LoVo (cell line): ENCODE data around the gene HOXB3.
"Not testable (repeated sequence)": the region's sequence is repeated elsewhere in the genome, so short reads cannot be mapped to it uniquely, and the experiment has no call there.

Experiments used
- DNase-seq: peaks from one replicate; pipeline ENCODE4 v3.0.0-alpha.2; 2016; ENCODE audit warnings: low spot score

The HOXB3 gene

GRCh38 chr17:48526608-48527546 lies 63.2 kb downstream of the HOXB3 start:
- no peak for DNase-seq

- DNase-seq, result no peak
Measured at GRCh38 chr17:48523010-48523409, 67.0 kb downstream of the HOXB3 start.

GRCh38 chr17:48522031-48522653 lies 67.9 kb downstream of the HOXB3 start:
- DNase-seq, result no peak

GRCh38 chr17:48520631-48521079 lies 69.4 kb downstream of the HOXB3 start:
- DNase-seq, result no peak

- no peak for DNase-seq
Measured at GRCh38 chr17:48519427-48519826, 70.6 kb downstream of the HOXB3 start.

GRCh38 chr17:48517478-48517877 lies 72.6 kb downstream of the HOXB3 start:
- DNase-seq, result no peak

GRCh38 chr17:48515925-48516900 lies 73.8 kb downstream of the HOXB3 start:
- DNase-seq, result no peak

GRCh38 chr17:48514477-48514876 lies 75.6 kb downstream of the HOXB3 start:
- no peak for DNase-seq

GRCh38 chr17:48513666-48514455 lies 76.2 kb downstream of the HOXB3 start:
- no peak for DNase-seq

- DNase-seq, result no peak
Measured at GRCh38 chr17:48513097-48513496, 76.9 kb downstream of the HOXB3 start.

- no peak for DNase-seq
Measured at GRCh38 chr17:48510761-48511604, 79.1 kb downstream of the HOXB3 start.

- DNase-seq, result no peak
Measured at GRCh38 chr17:48510381-48510760, 79.7 kb downstream of the HOXB3 start.

- not testable (repeated sequence) for DNase-seq
Measured at GRCh38 chr17:48509708-48510107, 80.3 kb downstream of the HOXB3 start.

- no peak for DNase-seq
Measured at GRCh38 chr17:48506246-48506645, 83.8 kb downstream of the HOXB3 start.

- DNase-seq, result peak; percentile 66
Measured at GRCh38 chr17:48505788-48506187, 84.3 kb downstream of the HOXB3 start.

- no peak for DNase-seq
Measured at GRCh38 chr17:48504953-48505352, 85.1 kb downstream of the HOXB3 start.

GRCh38 chr17:48503747-48504146 lies 86.3 kb downstream of the HOXB3 start:
- no peak for DNase-seq

GRCh38 chr17:48502901-48503300 lies 87.1 kb downstream of the HOXB3 start:
- DNase-seq, result no peak

- no peak for DNase-seq
Measured at GRCh38 chr17:48502312-48502711, 87.7 kb downstream of the HOXB3 start.
